ENCODE results near the gene NAALADL1. TPM values are rescaled to one million over a fixed set of nuclear protein-coding genes. Genes with fewer than 3 reads are reported as not detected.

The NAALADL1 gene
- total and polyA plus RNA-seq, 2 of the 4 experiments (the other 2 are of a cell fraction), result 3.8 to 5.8 TPM

DNA sequence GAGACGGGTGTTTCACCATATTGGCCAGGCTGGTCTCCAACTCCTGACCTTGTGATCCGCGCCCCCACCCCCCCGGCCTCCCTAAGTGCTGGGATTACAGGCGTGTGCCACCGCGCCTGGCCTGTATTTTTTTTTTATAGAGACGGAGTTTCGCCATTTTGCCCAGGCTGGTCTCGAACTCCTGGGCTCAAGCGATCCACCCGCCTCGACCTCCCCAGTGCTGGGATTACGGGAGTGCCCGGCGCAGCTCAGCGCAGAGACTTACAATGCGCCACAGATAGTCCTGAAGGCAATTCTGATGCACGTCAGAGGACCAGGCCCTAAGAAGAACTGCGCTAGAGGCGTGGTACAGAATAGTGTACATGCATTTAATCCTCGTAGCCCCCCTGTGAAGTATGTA, 37.1 kb upstream of the NAALADL1 start:
- H2AFZ ChIP-seq (replicated peaks; ENCODE audit: low read length, poor library complexity), result peak overlapping the region; percentile 97
- POLR2A ChIA-PET (ENCODE audit: unreplicated experiment), result no interaction called here
- H2BK5ac ChIP-seq (ENCODE audit: low read depth, low read length, poor library complexity, severe bottlenecking), result no peak overlapping the region
- CTCF ChIA-PET, result no interaction called here
- ATAC-seq (ENCODE audit: low read depth) (no peak), DNase-seq (no peak)
- no peak overlapping the region for H3K4me3 ChIP-seq (ENCODE audit: insufficient read depth, low read depth, low read length)
- H2AK5ac ChIP-seq (ENCODE audit: low read depth, low read length), result peak overlapping the region; percentile 15
- H4K8ac ChIP-seq (ENCODE audit: low read depth in 2 of 2, low read length in 2 of 2), result peak overlapping the region; percentile 99 to 100
- peak overlapping the region; percentile 50; the same call in 1 of the 2 replicates for H3K9ac ChIP-seq (ENCODE audit: low read depth, low read length)
- no peak overlapping the region for H3K56ac ChIP-seq (ENCODE audit: extremely low read depth, insufficient read depth, low read length)
- H3K27me3 ChIP-seq (ENCODE audit: control insufficient read depth, insufficient read depth, low read length), result no peaks in the 10 kb centered on the region
- peak overlapping the region; percentile 89 for H4K5ac ChIP-seq (ENCODE audit: low read depth, low read length)
- H3K27ac ChIP-seq (ENCODE audit: insufficient read depth, low read length), result no peak overlapping the region
- peak overlapping the region; percentile 10; the same call in 1 of the 2 replicates for H2BK20ac ChIP-seq (ENCODE audit: low read depth, low read length)
- BruUV-seq (replicated peaks), result no TSS peak
- TF ChIP-seq CTCF (conservative IDR thresholded peaks at IDR 0.05; ENCODE audit: low read depth, low read length) (no peak), USF2 (IDR thresholded peaks at IDR 0.05; ENCODE audit: low read depth, low read length) (no peak), POLR2A (IDR thresholded peaks at IDR 0.05; ENCODE audit: low read depth, low read length) (no peak), CEBPB (IDR thresholded peaks at IDR 0.05; ENCODE audit: low read depth, low read length) (no peak), RCOR1 (IDR thresholded peaks at IDR 0.05; ENCODE audit: insufficient replicate concordance, low read length) (no peak), CHD1 (IDR thresholded peaks at IDR 0.05; ENCODE audit: low read depth, low read length) (no peak), SMC3 (IDR thresholded peaks at IDR 0.05; ENCODE audit: low read depth, low read length) (no peak)
- H4K91ac ChIP-seq (ENCODE audit: insufficient read depth, low read depth, low read length), result peak overlapping the region; percentile 59
- H3K9me3 ChIP-seq (ENCODE audit: control insufficient read depth, insufficient read depth, low read length), result no peaks in the 10 kb centered on the region
- peak overlapping the region; percentile 67 for H3K4ac ChIP-seq (ENCODE audit: low read depth, low read length)
- no peaks in the 10 kb centered on the region for H3K4me1 ChIP-seq (ENCODE audit: control insufficient read depth, insufficient read depth, low read length)
- no peak overlapping the region for H2BK120ac ChIP-seq (ENCODE audit: low read depth, low read length)
- peaks cover 10 to 25% of the 10 kb centered on the region in 2 experiments for H3K79me1 ChIP-seq (ENCODE audit: low read depth in 1 of 2, low read length in 2 of 2)
- intact Hi-C loops (cut with micrococcal nuclease) (loop anchor here (5.0 kb wide), 1 partner anchor 178 kb away; the partner anchor contains the start of gene ATG2A), in situ Hi-C loops (cut with MboI; ENCODE audit: low sequenced_read_pairs) (no loop called here), dilution Hi-C loops (cut with HindIII; ENCODE audit: low sequenced_read_pairs, unreplicated experiment) (no loop called here)
- no peak overlapping the region for H2BK15ac ChIP-seq (ENCODE audit: low read depth, low read length)
- no peak overlapping the region for H3K18ac ChIP-seq (ENCODE audit: low read depth, low read length)
- H3K14ac ChIP-seq (replicated peaks; ENCODE audit: low read depth, low read length), result peak overlapping the region; percentile 27; the same call in 1 of the 2 replicates
- H3K9me1 ChIP-seq (ENCODE audit: insufficient read depth, low read length), result peaks cover 4% of the 10 kb centered on the region; the same call in 1 of the 2 replicates
- peak overlapping the region; percentile 39; the same call in 1 of the 2 replicates for H3K4me2 ChIP-seq (ENCODE audit: low read depth, low read length)
- H3K36me3 ChIP-seq (ENCODE audit: control insufficient read depth, insufficient read depth, low read length), result peaks cover 5% of the 10 kb centered on the region; the same call in 1 of the 2 replicates
- WGBS, 2 experiments (ENCODE audit: extremely low coverage in 2 of 2, insufficient read length in 1 of 2), result 65% methylated on average over 12 of the region's 22 CpGs; no CpG with 5 or more reads in 1 of the 2 experiments
- H2AK9ac ChIP-seq (replicated peaks; ENCODE audit: low read depth, low read length, poor library complexity), result peak overlapping the region; percentile 95
- H4K20me1 ChIP-seq (ENCODE audit: insufficient read depth, low read length), result no peaks in the 10 kb centered on the region
- H3K23ac ChIP-seq (ENCODE audit: low read depth, low read length), result no peak overlapping the region
